ENCODE results near the gene CASP3.
"Not testable (repeated sequence)": the region's sequence is repeated elsewhere in the genome, so short reads cannot be mapped to it uniquely, and the experiment has no call there.

The CASP3 gene

DNA sequence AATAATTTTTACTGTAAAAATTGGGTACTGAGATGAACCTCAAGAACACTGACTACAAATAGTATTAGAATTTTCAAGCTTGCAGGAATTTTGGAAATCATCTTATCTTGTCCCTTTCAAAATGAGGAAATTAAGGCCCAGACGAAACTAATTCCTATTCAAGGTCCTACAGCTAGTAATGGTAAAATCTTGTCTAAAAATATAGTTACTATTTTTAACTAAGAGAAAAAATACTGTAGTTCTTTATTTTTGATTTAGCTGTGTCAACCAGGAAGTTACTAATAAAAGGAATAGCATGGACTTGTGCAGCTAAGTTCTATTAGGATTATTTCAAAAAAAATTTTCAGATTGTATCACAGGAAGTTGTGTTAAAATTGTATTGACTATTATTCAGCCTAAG, 13.0 kb upstream of the CASP3 start:
- no peak for DNase-seq

DNA sequence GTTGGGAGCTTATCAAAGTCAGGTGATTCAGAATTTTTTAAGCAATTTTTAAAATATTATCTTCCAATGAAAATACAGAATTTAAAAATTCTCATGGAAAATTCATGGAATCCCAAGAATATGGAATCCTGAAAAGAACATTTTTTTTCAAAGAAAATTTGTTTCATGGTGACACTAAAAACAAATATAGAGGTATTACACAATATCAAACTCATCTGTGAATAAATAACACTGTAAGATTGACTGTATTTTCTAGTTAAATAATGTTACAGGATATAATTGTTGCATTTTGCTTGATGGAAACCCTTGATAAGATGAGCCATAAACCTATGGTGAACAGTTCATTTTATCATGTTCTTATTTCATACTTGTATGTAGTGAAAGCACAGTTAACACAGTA, 11.7 kb upstream of the CASP3 start:
- DNase-seq: no peak

DNA sequence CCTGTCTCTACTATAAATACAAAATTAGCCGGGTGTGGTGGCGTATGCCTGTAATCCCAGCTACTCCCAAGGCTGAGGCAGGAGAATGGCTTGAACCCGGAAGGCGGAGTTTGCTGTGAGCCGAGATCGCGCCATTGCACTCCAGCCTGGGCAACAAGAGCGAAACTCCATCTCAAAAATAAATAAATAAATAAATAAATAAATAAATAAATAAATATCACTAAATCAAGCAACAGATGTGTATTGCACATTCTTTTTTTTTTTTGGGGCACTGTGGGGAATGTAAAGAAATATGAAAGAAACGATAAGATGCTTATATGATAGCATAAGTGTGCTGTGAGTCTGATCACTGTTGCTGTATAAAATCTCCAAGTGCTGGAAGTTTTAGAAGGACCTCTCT, 8.6 kb upstream of the CASP3 start:
- not testable (repeated sequence) for DNase-seq

DNA sequence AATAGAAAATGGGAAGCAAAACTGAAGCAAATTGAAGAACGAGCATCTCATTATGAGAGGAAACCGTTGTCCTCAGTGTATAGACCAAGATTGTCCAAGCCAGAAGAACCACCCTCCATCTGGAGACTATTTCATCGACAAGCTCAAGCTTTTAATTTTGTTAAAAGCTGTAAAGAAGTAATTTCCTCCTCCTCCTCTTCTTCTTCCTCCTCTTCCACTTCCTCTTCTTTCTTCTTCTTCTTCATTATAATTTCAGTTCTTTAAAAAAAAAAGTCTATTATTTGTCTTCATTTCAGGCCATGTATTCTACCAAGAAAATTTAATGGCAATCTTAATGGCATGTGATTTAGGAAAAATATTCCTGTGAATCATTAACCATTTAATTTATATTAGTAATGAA, 7.9 kb upstream of the CASP3 start:
- no peak for DNase-seq

DNA sequence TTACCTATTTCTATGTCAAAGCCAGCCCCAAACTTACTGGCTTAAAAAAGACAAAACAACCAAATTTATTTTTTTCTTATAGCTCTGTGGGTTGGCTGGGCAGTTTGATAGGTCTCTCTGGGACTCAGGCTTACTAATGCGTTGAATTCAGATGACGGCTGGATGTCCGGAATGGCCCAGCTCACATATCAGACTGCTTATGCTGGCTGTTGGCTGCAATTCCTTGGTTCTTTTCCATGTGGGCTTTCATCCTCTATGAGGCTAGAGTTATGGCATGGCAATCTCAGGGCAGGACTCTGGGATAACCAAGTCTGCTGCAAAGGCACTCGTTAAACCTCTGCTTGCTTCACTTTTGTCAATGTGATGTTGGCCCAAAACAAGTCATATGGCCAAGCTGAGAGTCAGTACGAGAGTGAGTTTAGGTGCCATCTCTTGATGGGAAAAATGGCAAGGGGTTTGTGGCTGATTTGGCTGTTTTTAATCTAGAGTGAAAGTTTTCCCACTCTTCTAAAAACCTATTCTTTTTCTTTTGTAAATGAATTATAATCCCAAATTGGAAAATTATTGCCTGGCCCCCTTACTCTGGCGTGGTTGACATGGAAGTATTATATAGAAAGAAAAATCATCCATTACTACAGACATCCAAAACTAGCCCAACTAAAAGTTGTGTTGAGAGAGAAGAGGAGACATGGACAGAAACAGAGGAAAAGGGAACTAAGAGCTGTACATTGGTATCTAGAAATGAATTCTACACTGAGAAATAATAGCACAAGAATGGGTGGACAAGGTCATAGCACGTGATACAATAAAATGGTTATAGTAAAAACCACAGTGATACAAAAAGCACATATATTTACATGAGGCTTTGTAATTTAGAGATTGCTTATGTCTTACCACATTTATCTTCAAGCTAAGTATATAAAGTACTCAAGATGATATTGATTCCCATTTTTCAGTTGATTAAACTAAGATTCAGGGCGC, 6.9 kb upstream of the CASP3 start:
- DNase-seq: no peak

DNA sequence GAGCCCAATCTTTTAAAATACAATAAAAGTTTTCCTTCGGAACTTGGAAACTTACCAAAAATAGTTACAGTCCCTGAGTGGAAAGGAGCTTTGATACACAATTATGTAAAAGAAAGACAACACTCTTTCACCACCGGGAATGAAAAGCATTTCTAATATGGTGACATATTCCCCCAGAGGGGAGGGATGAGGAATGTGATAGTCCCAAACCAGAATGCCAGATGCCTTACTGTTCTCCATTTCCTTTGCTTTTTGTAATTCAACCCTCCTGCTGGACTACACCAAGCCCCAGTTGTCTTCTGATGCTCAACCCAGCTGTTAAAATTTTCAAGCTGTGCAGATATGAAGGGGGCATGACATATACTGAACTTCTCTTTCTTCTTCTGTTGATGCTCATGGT, 4.4 kb upstream of the CASP3 start:
- no peak for DNase-seq

DNA sequence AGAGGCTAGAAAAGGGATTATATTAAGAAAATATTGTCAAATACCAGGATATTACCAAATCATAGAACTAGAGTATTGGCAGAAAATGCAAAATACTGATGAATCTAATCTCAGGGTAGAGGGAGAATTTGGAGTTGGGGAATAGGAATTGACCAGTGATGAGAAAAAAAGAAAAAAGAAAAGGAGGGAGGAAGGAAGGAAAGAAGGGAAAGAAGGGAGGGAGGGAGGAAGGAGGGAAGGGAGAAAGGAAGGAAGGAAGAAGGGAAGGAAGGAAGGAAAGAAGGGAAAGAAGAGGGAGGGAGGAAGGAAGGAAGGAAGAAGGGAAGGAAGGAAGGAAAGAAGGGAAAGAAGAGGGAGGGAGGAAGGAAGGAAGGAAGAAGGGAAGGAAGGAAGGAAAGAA, 3.4 kb upstream of the CASP3 start:
- not testable (repeated sequence) for DNase-seq

DNA sequence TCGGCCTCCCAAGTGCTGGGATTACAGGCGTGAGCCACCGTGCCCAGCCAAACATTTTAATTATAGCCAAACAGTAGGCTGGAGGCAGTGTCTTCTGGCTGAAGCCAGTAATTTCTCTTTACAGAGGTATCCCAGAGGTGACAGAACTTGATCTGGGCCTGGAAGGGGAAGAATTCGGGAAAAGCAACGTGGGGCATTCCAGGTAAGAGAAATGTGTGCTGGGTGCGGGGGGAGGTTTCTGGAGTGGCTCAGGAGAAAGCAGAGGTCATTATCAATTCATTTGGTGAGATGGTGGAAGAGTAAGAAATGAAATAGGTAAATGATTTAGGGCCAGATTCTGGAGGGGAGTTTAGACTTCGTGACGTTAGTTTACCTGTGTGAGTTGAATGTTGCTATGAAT, 2.7 kb upstream of the CASP3 start:
- DNase-seq: no peak

DNA sequence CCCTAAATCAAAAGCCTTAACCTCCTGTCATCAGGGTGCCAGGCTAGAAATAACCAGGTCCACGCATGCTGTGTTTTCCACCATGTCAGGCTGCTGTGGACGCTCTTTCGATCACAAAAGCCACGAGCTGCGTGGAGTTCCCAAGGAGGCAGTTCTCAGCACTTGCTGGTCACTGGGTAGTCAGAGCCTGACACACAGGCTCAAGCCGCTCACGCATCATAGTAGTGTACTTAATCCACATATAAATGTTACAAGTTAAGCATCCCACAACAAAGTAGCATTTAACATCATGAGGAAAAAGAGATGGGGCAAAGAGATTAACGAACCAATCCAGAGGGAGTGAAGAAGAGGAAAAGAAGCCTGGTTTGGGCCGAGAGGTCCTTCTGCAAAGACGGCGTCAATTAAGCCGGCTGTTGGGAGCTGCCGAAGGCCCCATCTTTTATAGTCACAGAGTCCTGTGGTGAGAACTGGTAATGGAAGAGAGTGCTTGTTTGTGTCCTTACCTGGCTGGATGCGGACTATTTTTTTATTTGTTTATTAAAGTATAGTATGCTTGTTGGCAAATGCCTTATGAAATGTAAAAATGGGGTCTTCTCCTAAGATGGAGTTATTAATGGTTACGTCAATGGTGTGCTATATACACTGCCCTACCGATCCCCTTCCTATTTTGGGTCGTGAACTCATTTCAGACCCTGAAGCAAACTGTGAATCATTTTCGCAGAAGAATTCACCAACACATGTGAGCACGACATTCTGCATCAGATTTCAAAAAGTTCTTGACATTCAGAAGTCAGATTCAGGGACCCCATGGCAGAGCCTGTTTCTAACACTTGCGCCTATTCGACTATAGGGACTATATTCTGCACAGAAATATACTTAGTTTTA, 966 bp upstream of the CASP3 start:
- peak; percentile 58 for DNase-seq

DNA sequence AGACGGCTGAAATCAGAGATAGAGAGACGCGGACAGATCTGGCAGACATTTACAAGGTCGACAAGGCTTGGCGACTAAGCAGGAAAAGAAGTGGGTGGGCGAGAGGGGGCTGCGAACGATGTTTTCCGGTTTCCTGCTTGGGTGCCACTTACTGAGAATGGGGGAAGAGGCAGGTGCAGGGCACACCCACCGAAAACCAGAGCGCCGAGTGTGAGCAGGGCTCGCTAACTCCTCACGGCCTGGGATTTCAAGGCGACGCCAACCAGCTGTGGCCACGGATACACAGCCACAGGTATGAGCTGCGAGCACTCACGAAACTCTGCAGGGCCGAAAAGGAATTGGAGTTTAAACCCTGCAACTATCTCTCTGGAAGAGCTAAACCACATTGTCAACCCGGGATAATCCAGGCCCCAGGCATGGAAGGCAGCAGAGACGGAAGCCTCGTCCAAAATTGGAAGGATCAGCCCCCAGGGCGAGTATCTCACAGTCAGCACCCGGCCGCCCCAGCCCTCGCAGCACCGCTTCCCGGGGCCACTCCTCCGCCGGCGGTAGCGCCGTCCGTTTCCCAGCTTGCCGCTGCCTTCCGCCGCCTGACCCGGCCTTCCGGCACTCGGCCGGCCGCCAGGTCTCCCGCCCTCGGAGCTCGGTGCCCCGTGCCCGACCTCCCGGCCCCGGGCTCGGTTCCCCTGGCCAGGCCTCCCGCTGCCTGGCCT, 778 bp downstream of the CASP3 start:
- peak; percentile 79 for DNase-seq

DNA sequence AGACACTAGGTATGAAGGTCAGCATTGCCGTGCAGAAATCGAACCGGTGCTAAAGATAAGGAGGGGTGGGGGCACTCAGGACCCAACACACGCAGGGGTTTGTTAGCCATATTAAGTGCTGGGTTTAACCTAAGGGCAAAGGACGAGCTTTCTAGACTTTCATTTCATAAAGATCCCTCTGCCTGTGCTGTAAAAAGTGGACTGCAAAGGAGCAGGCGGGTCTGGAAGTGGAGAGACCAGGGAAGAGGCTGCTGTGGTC, 1.3 kb downstream of the CASP3 start:
- DNase-seq: no peak

DNA sequence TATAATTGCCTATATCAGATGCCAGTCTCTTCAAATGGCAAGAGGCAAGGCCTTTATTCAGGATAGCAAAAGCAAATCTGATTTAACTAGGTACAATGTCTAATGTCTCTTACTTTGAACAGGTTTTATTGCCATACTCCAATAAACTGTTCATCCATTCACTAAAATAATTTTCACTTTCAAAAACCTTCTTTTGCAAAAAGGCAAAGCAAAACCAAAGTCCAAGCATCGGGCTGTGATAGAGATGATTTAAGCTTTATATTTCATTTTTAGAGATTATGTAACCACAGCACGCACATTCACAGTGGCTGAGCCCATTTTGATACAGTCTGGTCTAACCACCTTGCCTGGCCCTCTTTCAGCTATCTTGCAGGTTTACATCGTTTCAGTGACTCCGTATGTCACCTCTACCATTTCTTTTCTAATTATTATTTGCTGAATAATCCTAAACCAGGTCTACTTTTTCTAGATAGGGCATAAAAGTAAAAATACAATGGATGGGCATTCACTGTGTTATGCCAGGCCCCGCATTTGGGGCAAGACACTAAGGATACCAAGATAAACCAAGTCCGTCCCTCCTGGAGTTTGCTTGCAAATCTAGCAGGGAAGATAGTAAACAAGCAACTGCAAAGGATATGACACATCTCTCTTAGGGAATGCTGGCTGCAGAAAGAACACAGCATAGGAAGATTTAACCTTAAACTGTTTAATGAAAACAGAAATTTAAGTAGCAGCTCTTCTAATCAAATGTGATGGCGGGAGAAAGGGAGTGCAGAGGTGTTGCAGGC, 1.8 kb downstream of the CASP3 start:
- no peak for DNase-seq

DNA sequence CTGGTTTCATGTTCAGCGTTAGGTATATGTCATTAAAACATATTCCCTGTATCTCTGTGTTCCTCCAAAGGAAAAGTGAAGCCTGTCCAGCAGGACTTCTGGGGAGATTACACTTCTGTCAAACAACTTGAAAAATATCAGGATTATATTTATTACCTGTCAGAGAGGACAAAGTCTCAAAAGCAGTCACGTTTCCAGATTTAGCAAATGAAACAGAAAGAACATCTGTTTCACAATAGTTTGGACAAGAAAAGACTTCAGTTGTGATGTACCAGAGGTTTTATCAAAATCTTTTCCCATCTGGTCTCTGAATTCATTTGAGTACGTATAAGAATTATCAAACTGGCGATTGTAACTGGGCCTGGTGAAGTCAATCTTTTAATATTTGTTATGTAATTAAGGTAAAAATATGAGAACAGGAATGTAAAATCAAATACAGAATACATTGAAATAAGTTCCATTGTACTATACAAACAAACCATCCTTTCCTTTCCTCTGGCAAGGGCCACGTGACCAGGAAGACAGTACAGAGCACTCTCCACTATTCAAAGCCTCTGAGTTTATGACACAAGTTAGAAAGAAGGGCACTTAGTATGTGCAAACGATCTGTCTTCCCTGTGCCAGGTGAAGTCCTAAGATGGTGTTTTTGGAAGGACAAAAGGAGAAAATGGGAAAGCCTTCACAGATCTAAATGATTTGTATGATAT, 3.2 kb downstream of the CASP3 start:
- no peak for DNase-seq

DNA sequence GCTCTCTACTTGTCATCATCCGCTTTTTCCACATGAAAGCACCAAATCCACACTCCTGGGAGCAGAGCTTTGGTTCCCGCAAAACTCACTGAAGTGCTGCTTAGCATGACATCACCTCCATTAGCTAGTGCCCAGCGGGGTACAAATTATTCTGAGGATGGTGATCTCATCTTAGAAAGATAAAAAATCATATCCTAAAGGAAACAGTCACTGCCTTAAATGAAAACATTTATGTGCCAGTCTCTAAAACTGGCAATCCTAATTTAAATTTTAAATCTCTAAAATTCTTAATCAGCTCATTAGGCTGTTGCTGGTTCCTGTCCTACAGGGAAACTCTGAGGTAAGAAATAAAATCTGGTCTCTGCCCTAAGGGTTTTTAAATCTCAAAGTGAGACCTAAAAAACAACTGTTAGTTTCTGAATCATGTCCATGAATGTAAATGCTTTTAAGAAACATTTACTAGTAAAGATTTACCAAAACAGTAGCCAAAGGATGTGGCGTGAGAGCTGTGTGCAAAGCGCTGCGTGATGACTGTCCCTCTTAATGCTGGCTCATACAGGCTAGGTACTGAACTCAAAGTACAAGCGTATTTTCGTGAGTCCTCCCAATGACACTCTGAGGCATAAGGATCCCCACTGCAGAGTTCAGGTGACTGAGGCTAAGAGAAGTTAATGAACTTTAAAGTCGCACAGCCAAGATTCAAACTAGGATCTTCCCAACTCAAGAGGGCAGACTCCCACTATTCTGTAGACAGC, 4.5 kb downstream of the CASP3 start:
- DNase-seq: no peak

DNA sequence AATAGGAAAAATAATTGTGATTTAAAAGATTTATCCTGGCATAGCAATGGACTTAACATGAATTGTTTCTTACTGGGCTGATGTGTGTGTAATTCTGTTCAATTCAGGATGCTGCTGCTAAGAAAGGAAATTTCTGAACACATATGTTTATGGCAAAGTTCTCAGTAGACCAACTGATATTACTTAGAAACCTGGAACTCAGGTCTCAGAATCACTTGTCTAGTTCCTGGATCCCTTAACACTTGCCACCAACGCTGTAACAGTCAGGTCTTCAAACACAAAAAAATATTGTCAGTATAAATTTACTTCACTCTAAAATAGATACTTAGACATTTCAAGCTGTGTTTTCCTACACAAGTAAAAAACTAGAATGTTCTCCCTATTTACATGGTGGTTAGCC, 5.5 kb downstream of the CASP3 start:
- DNase-seq: no peak

DNA sequence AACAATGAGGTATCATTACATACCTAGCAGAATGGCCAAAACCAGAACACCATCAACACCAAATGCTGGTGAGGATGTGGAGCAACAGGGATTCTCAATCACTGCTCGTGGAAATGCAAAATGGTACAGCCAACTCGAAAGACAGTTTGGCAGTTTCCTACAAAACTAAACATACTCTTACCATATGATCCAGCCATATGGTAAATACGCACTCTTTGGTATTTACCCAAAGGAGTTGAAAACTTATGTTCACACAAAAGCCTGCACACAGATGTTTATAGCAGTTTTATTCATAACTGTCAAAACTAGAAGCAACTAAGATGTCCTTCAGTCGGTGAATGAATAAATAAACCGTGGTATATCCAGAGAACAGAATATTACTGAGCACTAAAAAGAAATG, 7.8 kb downstream of the CASP3 start:
- no peak for DNase-seq

DNA sequence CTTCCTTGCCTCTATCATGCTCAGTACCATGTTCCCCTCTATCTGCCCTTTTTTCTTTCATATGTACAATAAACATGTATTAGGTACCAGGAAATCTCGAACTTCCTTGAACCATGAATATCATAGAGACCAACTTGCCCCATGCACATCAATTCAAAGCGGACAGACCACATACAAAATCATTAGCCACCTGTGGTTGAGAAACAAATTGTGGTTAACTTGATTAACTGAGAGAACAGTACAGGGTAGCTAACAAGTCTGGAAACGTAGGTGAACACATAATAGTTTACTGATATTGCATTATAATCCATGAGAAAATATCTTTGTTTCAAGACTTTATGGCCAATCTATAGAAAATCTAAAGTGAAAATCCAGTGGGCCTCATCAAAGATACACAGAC, 8.2 kb downstream of the CASP3 start:
- no peak for DNase-seq

DNA sequence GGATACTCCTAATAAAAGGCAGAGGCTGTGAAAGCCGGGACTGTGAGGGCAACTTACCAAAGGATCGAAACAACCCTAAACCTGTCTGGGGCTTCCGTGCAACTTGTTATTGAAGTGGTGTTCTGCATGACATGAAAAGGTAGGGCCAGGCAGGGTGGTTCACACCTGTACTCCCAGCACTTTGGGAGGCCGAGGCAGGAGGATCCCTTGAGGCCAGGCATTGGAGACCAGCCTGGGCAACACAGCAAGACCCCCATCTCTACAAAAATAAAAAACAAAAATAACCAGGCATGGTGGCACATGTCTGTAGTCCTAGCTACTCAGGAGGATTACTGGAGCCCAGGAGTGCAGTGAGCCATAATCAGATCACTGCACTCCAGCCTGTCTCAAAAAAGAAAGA, 12.3 kb downstream of the CASP3 start:
- no peak for DNase-seq

DNA sequence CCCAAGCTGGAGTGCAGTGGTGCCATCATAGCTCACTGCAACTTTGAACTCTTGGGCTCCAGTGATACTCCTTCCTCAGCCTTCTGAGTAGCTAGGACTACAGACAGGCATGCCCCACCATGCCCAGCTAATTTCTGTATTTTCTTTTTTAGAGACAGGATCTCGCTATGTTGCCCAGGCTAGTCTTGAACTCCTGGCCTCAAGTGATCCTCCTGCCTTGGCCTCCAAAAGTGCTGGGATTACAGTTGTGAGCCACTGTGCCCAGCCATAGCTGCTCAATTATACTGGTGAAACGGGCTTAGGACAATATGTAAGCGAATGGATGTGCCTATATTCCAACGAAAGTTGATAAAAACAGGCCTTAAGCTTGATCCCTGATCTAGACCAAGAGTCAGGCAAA, 13.1 kb downstream of the CASP3 start:
- no peak for DNase-seq

DNA sequence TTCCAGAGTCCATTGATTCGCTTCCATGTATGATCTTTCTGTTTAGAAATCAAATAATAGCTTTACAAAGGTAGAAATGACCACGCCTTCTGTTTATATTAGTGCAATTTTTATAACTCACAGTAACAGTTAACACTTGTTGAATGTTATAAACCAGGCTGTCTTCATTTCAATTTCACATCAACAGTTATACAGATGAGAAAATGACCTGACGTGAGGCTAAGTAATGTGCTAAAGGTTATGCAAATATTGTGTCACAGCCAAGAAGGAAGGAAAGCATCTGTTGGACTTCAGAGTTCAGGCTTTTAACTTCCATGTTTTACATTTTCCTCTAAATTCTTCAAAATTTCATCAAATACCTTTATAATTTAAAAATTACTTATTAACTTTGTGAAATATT, 13.9 kb downstream of the CASP3 start:
- no peak for DNase-seq

DNA sequence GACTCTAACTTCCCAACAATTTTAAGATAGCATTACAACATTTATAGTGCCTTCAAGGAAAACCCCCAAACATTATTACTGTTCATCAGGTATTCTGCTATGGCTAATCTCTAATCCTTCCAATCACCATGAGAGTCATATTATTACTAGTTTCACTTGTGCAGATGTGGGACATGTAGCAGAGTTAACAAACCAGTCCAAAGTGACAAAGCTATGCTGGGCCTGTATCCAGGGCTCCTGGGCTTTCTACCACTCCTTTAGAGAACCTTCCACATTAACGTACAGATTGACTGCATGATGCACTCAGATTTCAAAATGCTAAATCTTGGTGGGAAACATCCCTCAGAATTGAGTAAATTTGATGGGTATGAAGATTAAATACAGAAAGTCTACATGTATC, 16.4 kb downstream of the CASP3 start:
- no peak for DNase-seq

Data from islet precursor cell (in vitro differentiated cells).